ENCODE data around the gene GHITM. TPM values are rescaled to one million over a fixed set of nuclear protein-coding genes. Genes with fewer than 3 reads are reported as not detected.

Gene GHITM
- total and polyA plus RNA-seq, 2 of the 8 experiments (the other 6 are each of a cell fraction or from before 2014, with no cell fraction given): 86.2 to 97.0 TPM

DNA sequence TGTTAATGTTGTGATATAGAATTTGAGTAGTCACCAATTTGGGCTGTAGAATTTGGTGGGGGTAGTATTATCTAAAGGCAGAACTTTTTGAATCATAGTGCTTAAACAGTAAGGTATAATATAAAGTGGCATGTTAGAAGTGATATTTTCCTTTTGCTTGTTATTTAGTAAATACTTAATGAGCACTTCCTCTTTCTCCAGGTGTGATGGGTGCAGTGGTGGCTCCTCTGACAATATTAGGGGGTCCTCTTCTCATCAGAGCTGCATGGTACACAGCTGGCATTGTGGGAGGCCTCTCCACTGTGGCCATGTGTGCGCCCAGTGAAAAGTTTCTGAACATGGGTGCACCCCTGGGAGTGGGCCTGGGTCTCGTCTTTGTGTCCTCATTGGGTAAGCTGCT, 10.5 kb downstream of the GHITM start:
- no peak overlapping the region for H2BK15ac ChIP-seq (ENCODE audit: low read length)
- no peak for TF ChIP-seq POLR2A (IDR thresholded peaks at IDR 0.05; ENCODE audit: control extremely low read depth in 1 of 2, low read depth in 2 of 2, low read length in 2 of 2)
- no peak for TF ChIP-seq GABPA (IDR thresholded peaks at IDR 0.05; ENCODE audit: borderline replicate concordance, insufficient read depth, low read length)
- no peak for TF ChIP-seq GTF2F1 (IDR thresholded peaks at IDR 0.05; ENCODE audit: borderline replicate concordance, low read depth, low read length)
- no peak for TF ChIP-seq SIN3A (conservative IDR thresholded peaks at IDR 0.05 in 1 of 2, IDR thresholded peaks at IDR 0.05 in 1 of 2; ENCODE audit: low read depth in 1 of 2, low read length in 2 of 2)
- no peak for TF ChIP-seq SP4 (IDR thresholded peaks at IDR 0.05; ENCODE audit: low read length)
- TF ChIP-seq SUZ12 (IDR thresholded peaks at IDR 0.05; ENCODE audit: low read length): no peak
- TF ChIP-seq EZH2 (IDR thresholded peaks at IDR 0.05; ENCODE audit: low read depth, low read length, severe bottlenecking): no peak
- TF ChIP-seq EP300 (IDR thresholded peaks at IDR 0.05; ENCODE audit: borderline replicate concordance in 1 of 2, low read depth in 2 of 2, low read length in 2 of 2): no peak
- no peak for TF ChIP-seq NRF1 (IDR thresholded peaks at IDR 0.05; ENCODE audit: low read depth, low read length)

More for the DNA sequence above, 10.5 kb downstream of the GHITM start:
- no peak for FAIRE-seq
- H4K8ac ChIP-seq (ENCODE audit: extremely low read depth, insufficient read depth, low read length): no peak overlapping the region
- H3K79me2 ChIP-seq (ENCODE audit: control insufficient read depth in 1 of 2, insufficient read depth in 2 of 2, low read length in 2 of 2): no peaks in the 10 kb centered on the region
- H4K5ac ChIP-seq (ENCODE audit: insufficient read length, low read depth, low read length): no peak overlapping the region
- no peaks in the 10 kb centered on the region for H3K79me1 ChIP-seq (ENCODE audit: low read depth, low read length)
- H4K20me1 ChIP-seq (replicated peaks in 1 of 2; ENCODE audit: control insufficient read depth in 1 of 2, insufficient read depth in 2 of 2, low read length in 2 of 2): no peaks in the 10 kb centered on the region
- H3K36me3 ChIP-seq (ENCODE audit: control insufficient read depth in 2 of 4, insufficient read depth in 4 of 4, low read length in 3 of 4): peaks cover 3 to 71% (median 46%) of the 10 kb centered on the region in 4 experiments; a peak in 7 of 8 replicates
- H2BK12ac ChIP-seq (ENCODE audit: low read depth, low read length): no peak overlapping the region
- no peak overlapping the region for H2BK5ac ChIP-seq (ENCODE audit: low read depth, low read length)
- POLR2A ChIA-PET (ENCODE audit: partially characterized antibody): interaction anchor here (1.7 kb wide), 1 partner anchor 10 kb away, joined by 8 read pairs; the partner anchor contains the start of gene GHITM
- CTCF ChIA-PET (ENCODE audit: partially characterized antibody): interaction anchor here (1.4 to 12.2 kb wide), 8 partner anchors 11 to 107 kb away, joined by 3 to 248 read pairs (median 29); partner anchors contain the start of genes CDHR1 and GHITM
- no peaks in the 10 kb centered on the region for H3K9me3 ChIP-seq (ENCODE audit: insufficient read depth in 2 of 2, low read depth in 1 of 2, low read length in 1 of 2)
- DNase-seq (ENCODE audit: low read depth in 1 of 2, low spot score in 2 of 2): no peak
- H3K9ac ChIP-seq (replicated peaks in 1 of 4; ENCODE audit: extremely low read depth in 1 of 4, low read depth in 3 of 4, low read length in 3 of 4): no peak overlapping the region
- no peak overlapping the region for H3K4me2 ChIP-seq (ENCODE audit: insufficient read depth in 1 of 2, low read depth in 2 of 2, low read length in 2 of 2)
- no peak overlapping the region for H3K4ac ChIP-seq (replicated peaks; ENCODE audit: insufficient read length, low read depth, low read length)
- no peak overlapping the region for H3K14ac ChIP-seq (ENCODE audit: insufficient read length)
- no peaks in the 10 kb centered on the region for H3K23me2 ChIP-seq (ENCODE audit: low read depth, low read length)
- no peak overlapping the region for H2AFZ ChIP-seq (ENCODE audit: low read length)
- H2AK5ac ChIP-seq (ENCODE audit: low read depth, low read length): no peak overlapping the region
- no peak overlapping the region for H2BK120ac ChIP-seq (replicated peaks; ENCODE audit: low read depth, low read length)
- 91% methylated on average over 2 of the region's 2 CpGs; no CpG with 5 or more reads in 1 of the 2 experiments for WGBS, 2 experiments (ENCODE audit: extremely low coverage in 1 of 2, insufficient coverage in 1 of 2, insufficient read length in 1 of 2, insufficient replicate concordance in 2 of 2, low coverage in 1 of 2, low lambda C conversion rate in 2 of 2, missing lambda C conversion rate in 1 of 2)
- H4K91ac ChIP-seq (replicated peaks; ENCODE audit: insufficient read length, low read length): no peak overlapping the region
- no peak overlapping the region for H2BK20ac ChIP-seq (ENCODE audit: low read length)
- no peaks in the 10 kb centered on the region for H3K4me1 ChIP-seq (replicated peaks in 1 of 4; ENCODE audit: control insufficient read depth in 3 of 4, insufficient read depth in 4 of 4, low read length in 3 of 4)
- no peak overlapping the region for H3K4me3 ChIP-seq (ENCODE audit: extremely low read depth in 1 of 4, insufficient read depth in 2 of 4, low read depth in 3 of 4, low read length in 4 of 4)
- H3K56ac ChIP-seq (replicated peaks; ENCODE audit: insufficient read length, low read depth, low read length): no peak overlapping the region
- no peak overlapping the region for H3K18ac ChIP-seq (ENCODE audit: extremely low read depth, low read length)
- H3K23ac ChIP-seq (ENCODE audit: insufficient read length): no peak overlapping the region
- no peaks in the 10 kb centered on the region for H3K27me3 ChIP-seq (replicated peaks in 1 of 4; ENCODE audit: control insufficient read depth in 3 of 4, extremely low read depth in 1 of 4, insufficient read depth in 3 of 4, low read length in 3 of 4)
- no peak overlapping the region for H3K27ac ChIP-seq (ENCODE audit: low read depth, low read length)

All from H1 (cell line).